Lower lobe of right lung (tissue), 2 donors: Measurements from ENCODE around the gene ALDH9A1. TPM values are rescaled to one million over a fixed set of nuclear protein-coding genes. Genes with fewer than 3 reads are reported as not detected.
"Not testable (repeated sequence)": the region's sequence is repeated elsewhere in the genome, so short reads cannot be mapped to it uniquely, and the experiment has no call there.

Experiments used
- ATAC-seq, 2 donors: fragments of 200-7000 bp; cut with Tn5 transposase; one replicate each; pipeline ENCODE4 v1.9.1; 2020 to 2022; ENCODE audit warnings: mild to moderate bottlenecking in 2 of 2, moderate library complexity in 2 of 2
- DNase-seq: peaks from one replicate; pipeline ENCODE4 v3.0.0-alpha.2; 2020
- H3K27ac ChIP-seq: fragments of 200-600 bp; one replicate; pipeline ENCODE4 v1.8.0; 2022
- H3K27me3 ChIP-seq: fragments of 200-600 bp; one replicate; pipeline ENCODE4 v1.8.0; 2022; ENCODE audit warnings: low read depth
- H3K36me3 ChIP-seq: fragments of 200-600 bp; one replicate; pipeline ENCODE4 v1.8.0; 2022; ENCODE audit warnings: mild to moderate bottlenecking
- H3K4me1 ChIP-seq: fragments of 200-600 bp; one replicate; pipeline ENCODE4 v1.8.0; 2022
- H3K4me3 ChIP-seq: fragments of 200-600 bp; one replicate; pipeline ENCODE4 v1.8.0; 2022; ENCODE audit warnings: mild to moderate bottlenecking
- H3K9me3 ChIP-seq: fragments of 200-600 bp; one replicate; pipeline ENCODE4 v1.8.0; 2022
- CTCF ChIP-seq: fragments of 200-600 bp; IDR thresholded peaks from one replicate; pipeline ENCODE4 v1.8.0; 2022; ENCODE audit warnings: antibody characterized with exemption, mild to moderate bottlenecking
- intact Hi-C: fragments of 100-400 bp; cut with DNase I; formaldehyde crosslinking; loops from one replicate; pipeline ENCODE4 v1.11.0; 2022
- total RNA-seq: library from RNA; stranded (reverse); fragmentation: NEBNext Ultra II Directional; extraction: Animal tissue kit (Norgen Biotek cat#: 25700); gene quantifications from one replicate; pipeline ENCODE4 v1.2.1, GENCODE V29; 2021
- donor health status: DM: no; HTN: yes; CAD: no; lungs with severe emphysema.

The ALDH9A1 gene
- total RNA-seq, 1 donor from 2014 or later, result 63.0 TPM

GRCh38 chr1:165686121-165686970 is 12.0 kb downstream of the ALDH9A1 start:
- Histone ChIP-seq H3K36me3 (peaks cover 29% of the 10 kb centered on the region), H3K4me1 (peaks cover 6% of the 10 kb centered on the region), H3K27me3 (no peaks in the 10 kb centered on the region), H3K4me3 (no peak overlapping the region), H3K9me3 (no peaks in the 10 kb centered on the region), H3K27ac (no peak overlapping the region)
- no peak for TF ChIP-seq CTCF
- DNase-seq (no peak), ATAC-seq (no peak)
- intact Hi-C loops, result no loop called here

GRCh38 chr1:165683848-165684485 is 14.4 kb downstream of the ALDH9A1 start:
- no peak overlapping the region for H3K27ac ChIP-seq
- H3K9me3 ChIP-seq, result no peaks in the 10 kb centered on the region
- peaks cover 6% of the 10 kb centered on the region for H3K4me1 ChIP-seq
- peaks cover 41% of the 10 kb centered on the region for H3K36me3 ChIP-seq
- DNase-seq, result no peak
- H3K4me3 ChIP-seq, result no peak overlapping the region
- intact Hi-C loops, result no loop called here
- ATAC-seq, result no peak
- no peak for TF ChIP-seq CTCF
- no peaks in the 10 kb centered on the region for H3K27me3 ChIP-seq

- H3K27ac ChIP-seq, H3K4me3 ChIP-seq, DNase-seq, ATAC-seq, H3K4me1 ChIP-seq, H3K27me3 ChIP-seq, H3K9me3 ChIP-seq, intact Hi-C loops: not testable (repeated sequence)
- H3K36me3 ChIP-seq, result peaks cover 71% of the 10 kb centered on the region
Measured at GRCh38 chr1:165680773-165681172, 17.6 kb downstream of the ALDH9A1 start.

- TF ChIP-seq CTCF, result no peak
- Histone ChIP-seq H3K27me3 (no peaks in the 10 kb centered on the region), H3K9me3 (no peaks in the 10 kb centered on the region), H3K4me3 (no peak overlapping the region), H3K4me1 (peaks cover 6% of the 10 kb centered on the region), H3K27ac (no peak overlapping the region), H3K36me3 (peaks cover 75% of the 10 kb centered on the region)
- no peak for DNase-seq
- intact Hi-C loops, result no loop called here
- ATAC-seq, result no peak
Measured at GRCh38 chr1:165680303-165680702, 18.1 kb downstream of the ALDH9A1 start.

GRCh38 chr1:165679282-165680036 is 18.9 kb downstream of the ALDH9A1 start:
- ATAC-seq, result no peak

More at GRCh38 chr1:165679282-165680036, 18.9 kb downstream of the ALDH9A1 start:
- no peak for TF ChIP-seq CTCF
- Histone ChIP-seq H3K27me3 (no peaks in the 10 kb centered on the region), H3K36me3 (peaks cover 81% of the 10 kb centered on the region), H3K27ac (no peak overlapping the region), H3K4me3 (no peak overlapping the region), H3K4me1 (peaks cover 6% of the 10 kb centered on the region), H3K9me3 (no peaks in the 10 kb centered on the region)
- intact Hi-C loops, result no loop called here
- no peak for DNase-seq
